HG02623 (cell line): Measurements from ENCODE around the gene MAGIX.

Source experiments
- ATAC-seq: cut with Tn5 transposase; IDR thresholded peaks from one replicate; pipeline ENCODE4 v1.9.1; 2021; ENCODE audit warnings: moderate library complexity; ENCODE audit not compliant: unreplicated experiment

The MAGIX gene

DNA sequence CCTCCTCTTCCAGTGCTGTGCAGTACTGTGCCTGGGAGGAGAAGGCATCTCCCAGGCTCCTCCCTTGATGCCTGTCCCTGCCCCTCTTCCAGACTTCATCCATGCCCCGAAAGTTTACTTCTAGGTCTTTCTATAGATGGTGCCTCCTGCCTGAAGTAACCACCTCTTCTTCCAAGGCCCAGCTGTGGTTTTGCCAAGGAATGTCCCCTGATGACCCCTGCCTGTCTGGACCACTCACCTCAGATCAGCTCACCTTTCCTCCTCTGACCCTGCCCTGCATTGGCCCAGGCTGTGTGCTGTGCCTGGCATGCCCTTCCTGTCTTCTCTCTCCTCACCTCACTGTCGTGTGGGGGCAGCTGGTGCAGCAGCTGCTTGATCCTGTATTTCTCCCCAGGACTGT lies 16.8 kb downstream of the MAGIX start:
- no peak for ATAC-seq

DNA sequence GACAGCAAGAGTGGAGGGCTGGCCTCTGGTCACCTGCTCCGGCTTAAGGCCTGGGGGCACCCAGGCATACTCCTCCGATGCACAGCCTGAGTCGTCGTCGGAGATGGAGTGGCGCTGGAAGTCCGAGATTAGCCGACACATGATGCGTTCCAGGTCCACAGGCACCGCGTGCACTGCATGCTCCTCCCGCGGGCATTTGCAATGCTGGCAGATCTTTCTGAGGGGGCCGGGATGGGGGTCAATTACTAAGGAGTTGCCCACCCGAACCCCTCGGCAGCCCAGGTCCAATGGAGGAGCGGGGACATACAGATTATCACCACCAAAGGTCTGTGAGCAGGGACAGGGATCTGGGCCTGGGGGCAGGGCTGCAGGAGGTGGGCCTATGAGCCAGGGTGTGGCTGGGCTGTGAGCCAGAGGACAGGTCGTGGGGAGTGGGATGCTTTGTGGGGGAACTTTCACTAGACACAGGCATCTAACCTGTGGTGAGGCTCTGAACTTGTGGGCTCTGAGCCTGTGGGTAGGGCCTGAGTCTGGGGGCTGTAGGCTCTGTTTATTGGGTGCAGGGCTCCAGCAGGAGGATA lies 21.2 kb downstream of the MAGIX start:
- ATAC-seq = no peak

DNA sequence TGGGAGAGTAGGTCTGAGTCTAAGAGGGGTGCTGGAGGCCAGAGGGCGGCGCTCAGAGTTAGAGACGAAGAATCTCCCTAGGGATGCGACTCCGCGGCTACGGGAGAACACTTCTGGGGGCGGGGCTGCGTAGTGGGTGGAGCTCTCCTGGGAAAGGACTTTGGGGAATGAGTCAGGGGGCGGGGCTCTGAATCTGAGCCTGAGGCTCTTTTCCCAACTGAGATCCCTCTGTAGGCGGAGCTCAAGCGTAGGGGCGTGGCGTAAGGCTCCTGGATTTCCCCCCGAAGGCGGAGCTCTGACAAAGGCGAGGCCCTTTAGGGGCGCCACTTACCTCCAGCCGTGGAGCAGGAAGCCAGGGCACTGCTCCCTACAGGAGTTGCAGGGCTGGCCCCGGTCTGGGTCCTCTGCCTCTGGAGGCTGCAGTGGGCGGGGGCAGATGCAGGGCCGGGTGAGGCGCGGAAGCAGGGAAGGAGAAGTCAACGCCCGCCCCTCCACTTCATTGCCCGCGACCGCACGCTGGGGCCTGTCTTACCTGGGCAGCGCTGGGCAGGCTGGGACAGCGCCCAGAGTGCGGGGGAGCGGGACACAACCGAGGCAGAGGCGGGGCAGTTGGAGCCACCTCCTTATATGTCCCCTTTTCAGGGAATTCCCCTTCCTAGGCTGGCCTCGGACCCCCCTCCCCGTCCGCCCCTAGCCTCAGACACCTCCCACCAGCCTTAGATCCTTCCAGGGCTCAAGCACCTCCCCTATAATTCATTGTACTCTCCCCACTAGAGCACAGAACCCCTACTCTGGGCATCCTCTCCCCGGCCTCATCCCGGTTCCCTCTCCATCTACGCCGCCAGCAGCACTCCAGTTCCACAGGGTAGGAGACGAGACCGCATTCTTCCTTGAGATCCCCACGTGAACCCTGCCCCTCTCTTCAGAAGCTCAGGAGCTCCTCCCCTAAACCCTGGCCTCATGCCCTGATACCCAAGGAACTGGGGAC lies 22.0 kb downstream of the MAGIX start:
- ATAC-seq = no peak

DNA sequence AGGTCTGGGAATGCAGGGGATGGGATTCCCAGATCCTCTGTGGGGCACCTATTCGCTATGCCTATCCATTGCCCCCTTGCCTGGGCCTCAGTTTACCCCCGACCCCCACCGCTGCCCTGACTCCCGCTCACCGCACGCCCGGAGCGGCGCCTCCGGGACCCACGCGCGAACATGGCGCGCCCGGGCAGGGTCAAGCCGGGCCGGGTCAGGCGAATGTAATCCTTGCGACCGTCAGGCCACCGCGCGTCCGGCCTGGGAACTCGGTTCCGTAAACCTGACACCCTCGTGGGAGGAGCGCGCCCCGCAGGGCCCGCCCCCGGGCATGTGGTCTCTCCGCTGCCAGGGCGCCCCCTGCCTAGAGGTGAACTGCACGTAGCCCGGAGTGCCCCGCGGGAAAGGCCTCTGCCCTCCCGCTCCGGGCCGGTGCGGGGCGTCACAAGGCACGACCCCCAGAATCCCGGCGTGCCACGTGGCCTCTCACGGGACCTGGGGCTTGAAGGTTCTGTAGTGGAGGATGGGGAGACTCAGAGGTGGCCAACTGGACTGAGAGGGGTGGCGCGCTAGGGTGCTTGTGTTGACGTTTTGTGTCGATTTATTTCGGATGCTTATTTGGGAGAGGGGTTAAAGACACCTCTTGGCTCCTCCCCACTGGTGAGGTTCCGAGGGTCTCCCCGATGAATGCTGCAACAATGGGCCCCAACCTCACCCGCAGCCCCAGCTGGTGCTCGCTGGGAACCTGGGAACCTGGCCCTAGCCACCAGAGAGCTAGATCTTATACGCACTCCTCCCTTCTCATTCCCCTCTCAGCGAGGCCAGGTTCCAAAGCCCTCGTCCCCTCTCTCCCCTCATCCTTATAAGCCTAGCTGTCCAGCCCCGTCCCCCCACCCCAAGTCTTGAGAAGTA lies 23.8 kb downstream of the MAGIX start, which contains the start of gene PRICKLE3:
TSS of gene PRICKLE3 (minus strand) at position 249 of the 903 bp plus-strand sequence. CDS start at position 173, 76 bp downstream.
- no peak for ATAC-seq

DNA sequence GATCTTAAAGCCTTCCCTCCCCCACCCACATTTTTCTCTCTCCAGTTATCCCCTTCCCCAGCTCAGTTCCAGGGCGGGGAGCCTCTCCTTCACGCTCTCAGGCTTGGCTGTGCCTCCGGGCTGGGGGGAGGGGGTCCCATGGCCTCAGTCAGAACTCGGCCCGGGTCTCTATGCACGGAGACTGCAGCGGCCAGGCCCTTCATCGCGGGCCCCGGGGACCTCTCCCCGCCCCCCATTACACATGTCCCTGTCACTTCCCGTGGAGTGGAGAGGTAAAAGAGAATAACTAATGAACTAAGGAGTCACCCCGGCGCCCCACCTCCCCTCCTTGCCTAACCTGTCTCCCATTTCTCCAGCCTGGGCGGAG lies 24.5 kb downstream of the MAGIX start:
- no peak for ATAC-seq

- no peak for ATAC-seq
Observed at GRCh38 chrX:49187526-49187925, 25.0 kb downstream of the MAGIX start.

- no peak for ATAC-seq
Observed at GRCh38 chrX:49188468-49189076, 26.0 kb downstream of the MAGIX start.

GRCh38 chrX:49189606-49190005 lies 27.0 kb downstream of the MAGIX start:
- no peak for ATAC-seq

DNA sequence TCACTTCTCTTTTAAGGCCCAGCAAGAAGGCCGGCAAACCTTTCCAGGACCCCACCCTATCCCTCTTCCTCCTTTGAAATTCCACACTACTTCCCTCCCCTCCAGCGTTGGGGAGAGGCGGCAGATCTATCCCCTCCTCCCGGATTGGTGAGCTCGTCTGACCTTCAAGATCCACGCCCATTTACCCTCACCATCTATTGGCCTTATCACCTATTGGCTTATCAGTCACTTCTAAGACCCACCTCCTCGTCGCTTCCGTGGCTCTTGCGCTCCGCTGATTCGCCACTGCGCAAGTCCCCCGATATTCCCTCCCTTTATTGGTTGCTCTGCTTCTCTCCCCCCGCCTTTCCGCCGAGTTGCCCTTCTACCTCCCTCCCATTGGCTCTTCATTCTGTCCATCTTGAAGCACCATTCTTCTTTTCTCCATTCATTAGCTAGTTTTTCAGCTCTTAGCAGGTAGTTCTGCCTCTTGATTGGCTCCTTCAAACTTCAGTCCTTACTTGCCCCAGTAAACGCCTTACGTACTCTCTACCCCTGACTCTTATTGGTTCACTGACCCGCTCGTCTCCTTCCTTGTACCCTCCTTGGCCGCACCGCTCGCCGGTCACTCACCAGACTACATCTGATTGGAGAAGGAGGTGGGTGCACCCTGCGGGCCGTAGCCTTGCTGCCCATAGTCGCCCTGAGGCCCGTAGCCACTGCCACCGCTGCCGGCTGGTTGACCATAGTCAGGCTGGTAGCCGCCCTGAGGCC lies 28.4 kb downstream of the MAGIX start:
- peak; percentile 89 for ATAC-seq

GRCh38 chrX:49191574-49192011 lies 29.0 kb downstream of the MAGIX start:
- ATAC-seq = peak; percentile 3

DNA sequence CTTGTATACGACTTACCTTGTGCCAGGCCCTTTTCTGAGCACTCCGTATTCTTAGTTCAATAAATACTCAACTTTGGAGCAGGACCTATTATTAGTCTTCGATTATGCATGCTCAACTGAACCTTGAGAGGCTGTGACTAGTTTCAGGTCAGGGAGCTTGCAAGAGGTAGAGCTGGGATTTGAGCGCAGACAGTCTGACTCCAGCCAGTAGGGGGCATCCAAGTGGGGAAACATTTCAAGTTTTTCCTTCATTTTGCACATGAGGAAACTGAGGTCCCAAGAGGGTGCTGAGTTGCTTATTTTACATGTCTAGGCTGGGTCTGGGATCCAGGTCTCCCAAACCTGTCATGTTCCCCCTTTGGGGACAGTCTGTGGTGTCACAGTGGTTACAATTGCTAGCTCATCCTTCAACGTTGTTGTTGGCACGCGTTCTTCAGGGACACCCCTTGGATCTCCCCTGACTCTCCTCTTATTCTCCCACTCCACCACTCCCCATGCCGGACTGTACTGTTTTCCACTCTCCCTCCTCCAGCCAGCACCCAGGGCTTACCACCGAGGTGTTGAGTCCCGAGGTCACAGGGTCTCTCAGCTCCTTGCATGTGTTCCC lies 30.3 kb downstream of the MAGIX start:
- no peak for ATAC-seq

DNA sequence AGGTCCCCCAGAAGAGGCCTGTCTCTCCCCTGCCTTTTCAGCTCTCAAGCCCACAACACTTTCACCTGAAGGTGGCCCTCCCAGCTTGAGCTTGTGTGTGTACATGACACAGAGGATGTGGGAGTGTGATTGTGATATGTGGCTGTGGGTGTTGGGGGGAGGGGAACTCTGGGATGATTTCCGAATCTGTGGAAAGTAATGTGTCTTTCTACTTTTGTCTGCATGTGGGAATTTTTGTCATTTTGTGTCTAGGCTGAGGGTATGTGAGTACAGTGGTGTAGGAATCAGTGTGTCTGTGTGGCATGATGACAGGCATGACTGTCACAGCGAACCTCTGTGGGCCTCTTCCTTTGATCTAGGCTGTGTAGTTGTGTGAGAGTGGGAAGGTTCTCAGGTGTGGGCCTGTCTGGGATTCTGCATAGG lies 31.0 kb downstream of the MAGIX start:
- ATAC-seq = no peak

- no peak for ATAC-seq
Observed at GRCh38 chrX:49197543-49198087, 35.1 kb downstream of the MAGIX start.

GRCh38 chrX:49198540-49199314 lies 36.2 kb downstream of the MAGIX start:
- no peak for ATAC-seq

DNA sequence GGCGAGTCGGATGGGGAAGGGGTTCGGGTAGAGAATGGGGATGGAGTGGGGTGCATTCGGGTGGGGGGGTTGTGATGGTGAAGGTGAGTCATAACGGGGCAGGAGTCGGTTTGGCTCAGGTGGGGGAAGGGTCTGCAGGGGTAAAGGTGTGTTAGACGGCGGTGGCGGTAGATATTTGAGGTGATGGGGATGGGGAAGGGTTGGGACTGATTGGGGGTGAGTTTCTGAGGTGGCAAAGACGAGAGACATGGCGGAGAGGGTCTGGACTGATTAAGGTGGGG lies 36.7 kb downstream of the MAGIX start:
- no peak for ATAC-seq

GRCh38 chrX:49199906-49200771 lies 37.6 kb downstream of the MAGIX start, which contains the start of gene SYP:
Gene SYP (minus strand): TSS chrX:49200193. CDS start chrX:49200186, 7 bp downstream.
- peak; percentile 96 for ATAC-seq

DNA sequence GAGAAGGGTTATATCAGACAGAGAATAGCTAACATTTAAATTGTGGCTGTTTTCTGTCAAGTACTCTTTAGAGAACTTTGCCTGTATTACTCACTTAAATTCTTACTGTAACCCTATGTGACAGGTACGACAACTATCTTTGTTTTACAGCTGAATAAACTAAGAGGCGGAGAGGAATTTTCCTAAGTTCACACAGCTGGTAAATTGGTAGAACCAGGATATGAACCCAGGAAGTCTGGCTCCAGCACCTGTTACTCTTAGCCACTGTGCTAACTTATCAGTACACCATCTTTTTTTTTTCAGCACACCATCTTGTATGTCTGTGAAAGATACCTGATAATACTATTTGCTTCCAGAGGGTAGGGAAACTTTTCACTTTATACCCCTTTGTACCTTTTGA lies 39.5 kb downstream of the MAGIX start:
- no peak for ATAC-seq

GRCh38 chrX:49203536-49203935 lies 41.0 kb downstream of the MAGIX start:
- no peak for ATAC-seq
